Measurements from ENCODE around the gene FGF2. TPM values are rescaled to one million over a fixed set of nuclear protein-coding genes. Genes with fewer than 3 reads are reported as not detected.

The FGF2 gene
- total RNA-seq, 2 donors from 2014 or later = 12.5 to 18.5 TPM

- Histone ChIP-seq H3K27me3 (ENCODE audit: control insufficient read depth, insufficient read depth, low read length, poor library complexity, severe bottlenecking) (no peaks in the 10 kb centered on the region), H3K27ac (ENCODE audit: low read depth, low read length) (no peak overlapping the region), H3K9ac (ENCODE audit: extremely low read depth, low read length, poor library complexity, severe bottlenecking) (no peak overlapping the region), H3K36me3 (ENCODE audit: control insufficient read depth, insufficient read depth, low read length) (no peaks in the 10 kb centered on the region), H3K4me3 (ENCODE audit: low read length) (no peak overlapping the region), H3K9me3 (ENCODE audit: control insufficient read depth, low read length) (no peaks in the 10 kb centered on the region), H3K4me1 (ENCODE audit: control insufficient read depth, insufficient read depth, low read length) (no peaks in the 10 kb centered on the region)
- no peak for DNase-seq
- Mint-ChIP-seq H3K9me3 (no peaks in the 10 kb centered on the region), H3K4me1 (peaks cover 7% of the 10 kb centered on the region), H3K27ac (no peak overlapping the region), H3K27me3 (ENCODE audit: insufficient read depth) (no peaks in the 10 kb centered on the region), H3K4me3 (no peak overlapping the region), H3K36me3 (ENCODE audit: low read depth) (no peaks in the 10 kb centered on the region)
- no peak for TF ChIP-seq CTCF (conservative IDR thresholded peaks at IDR 0.05)
- WGBS, 2 experiments (ENCODE audit: insufficient coverage in 1 of 2, insufficient read length in 1 of 2) = 58% methylated on average over 3 of the region's 4 CpGs; no CpG with 5 or more reads in 1 of the 2 experiments
These were observed 87.8 kb downstream of the FGF2 start for GRCh38 chr4:122914292-122914904.

GRCh38 chr4:122914938-122915337, 88.3 kb downstream of the FGF2 start:
- H3K4me3 ChIP-seq (ENCODE audit: low read length) = no peak overlapping the region
- H3K36me3 ChIP-seq (ENCODE audit: control insufficient read depth, insufficient read depth, low read length) = no peaks in the 10 kb centered on the region
- H3K4me1 ChIP-seq (ENCODE audit: control insufficient read depth, insufficient read depth, low read length) = no peaks in the 10 kb centered on the region
- Mint-ChIP-seq H3K27ac (no peak overlapping the region), H3K36me3 (ENCODE audit: low read depth) (no peaks in the 10 kb centered on the region), H3K4me1 (peaks cover 2% of the 10 kb centered on the region), H3K27me3 (ENCODE audit: insufficient read depth) (no peaks in the 10 kb centered on the region), H3K4me3 (no peak overlapping the region), H3K9me3 (no peaks in the 10 kb centered on the region)
- TF ChIP-seq CTCF (conservative IDR thresholded peaks at IDR 0.05) = no peak
- H3K27ac ChIP-seq (ENCODE audit: low read depth, low read length) = no peak overlapping the region
- no peaks in the 10 kb centered on the region for H3K27me3 ChIP-seq (ENCODE audit: control insufficient read depth, insufficient read depth, low read length, poor library complexity, severe bottlenecking)
- DNase-seq = no peak
- H3K9ac ChIP-seq (ENCODE audit: extremely low read depth, low read length, poor library complexity, severe bottlenecking) = no peak overlapping the region
- H3K9me3 ChIP-seq (ENCODE audit: control insufficient read depth, low read length) = no peaks in the 10 kb centered on the region
- 76 to 77% methylated on average over 1 to 3 of the region's 3 CpGs for WGBS, 2 experiments (ENCODE audit: insufficient coverage in 1 of 2, insufficient read length in 1 of 2)

- no peaks in the 10 kb centered on the region for H3K9me3 ChIP-seq (ENCODE audit: control insufficient read depth, low read length)
- H3K4me1 Mint-ChIP-seq = peaks cover 7% of the 10 kb centered on the region
- no peak for DNase-seq
- H3K9ac ChIP-seq (ENCODE audit: extremely low read depth, low read length, poor library complexity, severe bottlenecking) = no peak overlapping the region
- H3K27ac ChIP-seq (ENCODE audit: low read depth, low read length) = no peak overlapping the region
- no peaks in the 10 kb centered on the region for H3K27me3 ChIP-seq (ENCODE audit: control insufficient read depth, insufficient read depth, low read length, poor library complexity, severe bottlenecking)
- H3K36me3 Mint-ChIP-seq (ENCODE audit: low read depth) = no peaks in the 10 kb centered on the region
- no peaks in the 10 kb centered on the region for H3K27me3 Mint-ChIP-seq (ENCODE audit: insufficient read depth)
- H3K27ac Mint-ChIP-seq = no peak overlapping the region
- 92 to 98% methylated on average over 4 to 5 of the region's 5 CpGs for WGBS, 2 experiments (ENCODE audit: insufficient coverage in 1 of 2, insufficient read length in 1 of 2)
- H3K9me3 Mint-ChIP-seq = no peaks in the 10 kb centered on the region
- H3K4me3 Mint-ChIP-seq = no peak overlapping the region
- no peaks in the 10 kb centered on the region for H3K36me3 ChIP-seq (ENCODE audit: control insufficient read depth, insufficient read depth, low read length)
- no peak for TF ChIP-seq CTCF (conservative IDR thresholded peaks at IDR 0.05)
- H3K4me3 ChIP-seq (ENCODE audit: low read length) = no peak overlapping the region
- H3K4me1 ChIP-seq (ENCODE audit: control insufficient read depth, insufficient read depth, low read length) = no peaks in the 10 kb centered on the region
These were observed 91.1 kb downstream of the FGF2 start for GRCh38 chr4:122917731-122918130.

Measured in endodermal cell (in vitro differentiated cells).